DMS53 treated with DMSO at 0.1 percent for 48 hours (cell line): ENCODE results near the gene TSPAN18.

Experiments used
- DNase-seq: peaks from one replicate; lab custom pipeline; 2025; ENCODE audit not compliant: unreplicated experiment; lab: John Stamatoyannopoulos, UW

Gene TSPAN18

GRCh38 chr11:44793350-44794090 lies 66.8 kb downstream of the TSPAN18 start:
- DNase-seq = no peak

GRCh38 chr11:44795803-44796535 lies 69.2 kb downstream of the TSPAN18 start:
- DNase-seq = no peak

- no peak for DNase-seq
These were observed 70.3 kb downstream of the TSPAN18 start for GRCh38 chr11:44797051-44797450.

- no peak for DNase-seq
These were observed 71.3 kb downstream of the TSPAN18 start for GRCh38 chr11:44797886-44798606.

- DNase-seq = no peak
These were observed 71.8 kb downstream of the TSPAN18 start for GRCh38 chr11:44798607-44798972.

- DNase-seq = no peak
These were observed 72.2 kb downstream of the TSPAN18 start for GRCh38 chr11:44799012-44799411.

- DNase-seq = no peak
These were observed 75.6 kb downstream of the TSPAN18 start for GRCh38 chr11:44802347-44802746.

GRCh38 chr11:44803009-44803408 lies 76.2 kb downstream of the TSPAN18 start:
- no peak for DNase-seq

GRCh38 chr11:44804449-44805437 lies 78.0 kb downstream of the TSPAN18 start:
- DNase-seq = no peak

GRCh38 chr11:44805596-44805995 lies 78.8 kb downstream of the TSPAN18 start:
- DNase-seq = no peak

GRCh38 chr11:44808053-44808753 lies 81.4 kb downstream of the TSPAN18 start:
- DNase-seq = no peak

GRCh38 chr11:44809283-44809682 lies 82.5 kb downstream of the TSPAN18 start:
- no peak for DNase-seq

GRCh38 chr11:44811841-44812448 lies 85.2 kb downstream of the TSPAN18 start:
- DNase-seq = no peak

GRCh38 chr11:44812971-44813370 lies 86.2 kb downstream of the TSPAN18 start:
- no peak for DNase-seq

- no peak for DNase-seq
These were observed 86.6 kb downstream of the TSPAN18 start for GRCh38 chr11:44813401-44813800.

- no peak for DNase-seq
These were observed 88.3 kb downstream of the TSPAN18 start for GRCh38 chr11:44814881-44815592.

- no peak for DNase-seq
These were observed 89.2 kb downstream of the TSPAN18 start for GRCh38 chr11:44815917-44816456.

GRCh38 chr11:44816761-44817160 lies 90.0 kb downstream of the TSPAN18 start:
- no peak for DNase-seq
